ENCODE results near the gene ADAMTS19. TPM values are rescaled to one million over a fixed set of nuclear protein-coding genes. Genes with fewer than 3 reads are reported as not detected.
"Not testable (repeated sequence)": the region's sequence is repeated elsewhere in the genome, so short reads cannot be mapped to it uniquely, and the experiment has no call there.

The ADAMTS19 gene
- total RNA-seq, 1 donor from 2014 or later = 0.08 TPM

DNA sequence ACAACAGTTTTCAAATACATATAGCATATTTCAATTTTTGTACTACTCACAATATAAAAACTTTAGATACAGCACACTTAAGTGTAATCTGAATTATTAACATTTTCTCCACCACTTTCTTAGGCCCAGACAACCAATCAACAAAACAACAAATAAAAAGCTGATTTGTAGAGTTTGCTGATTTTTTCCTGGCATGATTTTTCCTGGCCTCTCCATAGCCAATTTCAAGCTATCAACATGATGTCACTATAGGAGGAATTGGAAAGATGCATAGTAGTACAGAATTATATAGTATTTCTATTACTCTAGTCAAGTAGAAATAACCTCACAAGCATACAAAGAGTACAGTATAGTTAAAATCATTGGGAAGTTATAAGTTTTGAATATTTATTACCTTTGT lies 35.1 kb upstream of the ADAMTS19 start:
- Mint-ChIP-seq H3K4me1 (ENCODE audit: unreplicated experiment) (no peaks in the 10 kb centered on the region), H3K36me3 (ENCODE audit: unreplicated experiment) (no peaks in the 10 kb centered on the region), H3K9me3 (ENCODE audit: unreplicated experiment) (no peaks in the 10 kb centered on the region), H3K27ac (ENCODE audit: unreplicated experiment) (no peak overlapping the region), H3K4me3 (ENCODE audit: unreplicated experiment) (no peak overlapping the region), H3K27me3 (ENCODE audit: unreplicated experiment) (peaks cover 6% of the 10 kb centered on the region)
- DNase-seq (ENCODE audit: extremely low spot score, unreplicated experiment) = no peak
- TF ChIP-seq, protein P1, sequence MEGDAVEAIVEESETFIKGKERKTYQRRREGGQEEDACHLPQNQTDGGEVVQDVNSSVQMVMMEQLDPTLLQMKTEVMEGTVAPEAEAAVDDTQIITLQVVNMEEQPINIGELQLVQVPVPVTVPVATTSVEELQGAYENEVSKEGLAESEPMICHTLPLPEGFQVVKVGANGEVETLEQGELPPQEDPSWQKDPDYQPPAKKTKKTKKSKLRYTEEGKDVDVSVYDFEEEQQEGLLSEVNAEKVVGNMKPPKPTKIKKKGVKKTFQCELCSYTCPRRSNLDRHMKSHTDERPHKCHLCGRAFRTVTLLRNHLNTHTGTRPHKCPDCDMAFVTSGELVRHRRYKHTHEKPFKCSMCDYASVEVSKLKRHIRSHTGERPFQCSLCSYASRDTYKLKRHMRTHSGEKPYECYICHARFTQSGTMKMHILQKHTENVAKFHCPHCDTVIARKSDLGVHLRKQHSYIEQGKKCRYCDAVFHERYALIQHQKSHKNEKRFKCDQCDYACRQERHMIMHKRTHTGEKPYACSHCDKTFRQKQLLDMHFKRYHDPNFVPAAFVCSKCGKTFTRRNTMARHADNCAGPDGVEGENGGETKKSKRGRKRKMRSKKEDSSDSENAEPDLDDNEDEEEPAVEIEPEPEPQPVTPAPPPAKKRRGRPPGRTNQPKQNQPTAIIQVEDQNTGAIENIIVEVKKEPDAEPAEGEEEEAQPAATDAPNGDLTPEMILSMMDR (IDR thresholded peaks at IDR 0.05) = no peak

DNA sequence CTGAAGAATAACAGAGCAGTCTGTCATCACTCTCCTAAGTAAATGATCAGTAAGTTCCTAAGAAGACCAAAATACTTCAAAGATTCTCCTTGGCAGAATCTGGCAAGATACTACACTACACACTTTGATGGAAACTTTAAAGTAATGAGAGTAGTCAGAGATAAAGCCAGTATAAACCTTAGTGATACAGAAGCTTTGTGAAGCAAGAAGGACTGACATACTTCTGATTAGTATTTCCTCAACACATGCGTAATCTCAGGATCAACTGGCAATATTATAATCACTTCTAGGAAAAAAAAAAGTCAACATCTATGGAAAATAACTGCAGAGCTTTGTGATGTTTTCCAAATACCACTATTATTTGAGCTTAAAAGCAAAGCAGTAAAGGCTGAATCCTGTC lies 34.0 kb upstream of the ADAMTS19 start:
- Mint-ChIP-seq H3K4me1 (ENCODE audit: unreplicated experiment) (no peaks in the 10 kb centered on the region), H3K9me3 (ENCODE audit: unreplicated experiment) (no peaks in the 10 kb centered on the region), H3K27ac (ENCODE audit: unreplicated experiment) (no peak overlapping the region), H3K36me3 (ENCODE audit: unreplicated experiment) (no peaks in the 10 kb centered on the region), H3K27me3 (ENCODE audit: unreplicated experiment) (peaks cover 6% of the 10 kb centered on the region), H3K4me3 (ENCODE audit: unreplicated experiment) (no peak overlapping the region)
- DNase-seq (ENCODE audit: extremely low spot score, unreplicated experiment) = no peak
- TF ChIP-seq, protein P1 (IDR thresholded peaks at IDR 0.05) = no peak

DNA sequence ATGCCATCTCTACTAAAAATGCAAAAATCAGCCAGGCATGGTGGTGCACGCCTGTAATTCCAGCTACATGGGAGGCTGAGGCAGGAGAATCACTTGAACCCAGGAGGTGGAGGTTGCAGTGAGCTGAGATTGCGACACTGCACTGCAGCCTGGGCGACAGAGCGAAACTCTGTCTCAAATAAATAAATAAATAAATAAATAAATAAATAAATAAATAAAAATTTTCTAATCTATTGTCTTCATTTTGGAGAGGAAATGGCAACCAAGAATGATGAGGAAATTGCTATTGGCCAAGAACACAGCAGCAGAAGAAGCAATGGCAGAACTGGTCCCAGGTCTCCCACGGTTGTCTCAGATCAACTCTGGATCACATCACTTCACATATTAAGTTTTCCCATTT lies 31.5 kb upstream of the ADAMTS19 start:
- DNase-seq (ENCODE audit: extremely low spot score, unreplicated experiment); H3K4me3 Mint-ChIP-seq (ENCODE audit: unreplicated experiment); H3K9me3 Mint-ChIP-seq (ENCODE audit: unreplicated experiment); H3K27me3 Mint-ChIP-seq (ENCODE audit: unreplicated experiment); H3K27ac Mint-ChIP-seq (ENCODE audit: unreplicated experiment); H3K4me1 Mint-ChIP-seq (ENCODE audit: unreplicated experiment); H3K36me3 Mint-ChIP-seq (ENCODE audit: unreplicated experiment): not testable (repeated sequence)

DNA sequence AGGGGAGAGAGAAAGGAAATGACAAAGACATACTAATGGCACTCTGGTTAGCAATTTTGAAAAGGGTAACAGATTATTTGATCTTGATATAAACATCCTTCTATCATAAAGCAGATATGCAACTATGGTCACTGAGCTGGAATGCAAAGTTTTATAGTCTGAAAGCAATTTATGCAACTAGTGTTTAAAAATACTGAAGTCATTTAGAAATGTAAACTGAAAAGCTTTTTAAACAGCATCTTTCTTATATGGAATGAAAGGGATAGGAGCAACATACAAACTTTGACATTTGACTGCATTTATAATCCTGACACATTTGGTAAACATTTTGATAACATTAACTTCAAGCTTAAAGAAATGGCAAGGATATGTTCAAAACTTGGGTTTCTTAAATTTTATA lies 28.7 kb upstream of the ADAMTS19 start:
- Mint-ChIP-seq H3K27me3 (ENCODE audit: unreplicated experiment) (no peaks in the 10 kb centered on the region), H3K4me1 (ENCODE audit: unreplicated experiment) (no peaks in the 10 kb centered on the region), H3K27ac (ENCODE audit: unreplicated experiment) (no peak overlapping the region), H3K9me3 (ENCODE audit: unreplicated experiment) (no peaks in the 10 kb centered on the region), H3K36me3 (ENCODE audit: unreplicated experiment) (no peaks in the 10 kb centered on the region), H3K4me3 (ENCODE audit: unreplicated experiment) (no peak overlapping the region)
- TF ChIP-seq, protein P1 (IDR thresholded peaks at IDR 0.05) = no peak
- DNase-seq (ENCODE audit: extremely low spot score, unreplicated experiment) = no peak

DNA sequence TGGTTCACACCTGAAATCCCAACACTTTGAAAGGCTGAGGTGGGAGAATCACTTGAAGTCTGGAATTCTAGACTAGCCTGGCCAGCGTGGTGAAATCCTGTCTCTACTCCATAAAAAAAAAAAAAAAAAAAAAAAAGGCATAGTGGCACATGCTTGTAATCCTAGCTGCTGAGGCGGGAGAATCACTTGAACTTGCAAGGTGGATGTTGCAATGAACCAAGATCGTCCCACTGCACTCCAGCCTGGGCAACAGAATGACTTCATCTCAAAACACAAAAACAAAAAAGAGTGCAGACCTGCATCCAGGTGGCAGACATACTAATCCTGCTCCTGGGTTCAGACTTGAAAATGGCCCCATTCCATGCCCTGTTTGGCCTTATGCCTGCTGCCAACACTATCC lies 21.8 kb upstream of the ADAMTS19 start:
- Mint-ChIP-seq H3K36me3 (ENCODE audit: unreplicated experiment) (no peaks in the 10 kb centered on the region), H3K27me3 (ENCODE audit: unreplicated experiment) (peaks cover 17% of the 10 kb centered on the region), H3K27ac (ENCODE audit: unreplicated experiment) (no peak overlapping the region), H3K9me3 (ENCODE audit: unreplicated experiment) (no peaks in the 10 kb centered on the region), H3K4me1 (ENCODE audit: unreplicated experiment) (no peaks in the 10 kb centered on the region), H3K4me3 (ENCODE audit: unreplicated experiment) (no peak overlapping the region)
- TF ChIP-seq, protein P1 (IDR thresholded peaks at IDR 0.05) = no peak
- DNase-seq (ENCODE audit: extremely low spot score, unreplicated experiment) = no peak

DNA sequence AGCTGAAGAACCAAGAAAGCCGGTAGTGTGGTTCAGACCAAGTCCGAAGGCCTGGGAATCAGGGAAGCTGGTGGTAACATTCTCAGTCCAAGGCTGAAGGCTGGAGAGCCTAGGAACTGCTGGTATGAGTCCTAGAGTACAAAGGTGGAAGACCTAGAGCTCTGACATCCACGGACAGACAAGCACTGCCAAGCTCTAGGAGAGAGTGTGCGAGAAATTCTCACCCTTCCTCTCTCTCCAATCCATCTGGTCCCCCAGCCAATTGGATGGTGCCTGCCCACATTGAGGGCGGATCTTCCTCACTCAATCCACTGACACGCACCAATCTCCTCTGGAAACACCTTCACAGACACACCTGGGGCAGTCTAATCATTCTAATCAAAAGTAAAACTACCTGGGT lies 19.7 kb upstream of the ADAMTS19 start:
- Mint-ChIP-seq H3K27ac (ENCODE audit: unreplicated experiment) (no peak overlapping the region), H3K4me1 (ENCODE audit: unreplicated experiment) (no peaks in the 10 kb centered on the region), H3K9me3 (ENCODE audit: unreplicated experiment) (no peaks in the 10 kb centered on the region), H3K36me3 (ENCODE audit: unreplicated experiment) (no peaks in the 10 kb centered on the region), H3K27me3 (ENCODE audit: unreplicated experiment) (peaks cover 17% of the 10 kb centered on the region), H3K4me3 (ENCODE audit: unreplicated experiment) (no peak overlapping the region)
- TF ChIP-seq, protein P1 (IDR thresholded peaks at IDR 0.05) = no peak
- no peak for DNase-seq (ENCODE audit: extremely low spot score, unreplicated experiment)
